ENCODE measurements around the gene ACOXL.

DNA sequence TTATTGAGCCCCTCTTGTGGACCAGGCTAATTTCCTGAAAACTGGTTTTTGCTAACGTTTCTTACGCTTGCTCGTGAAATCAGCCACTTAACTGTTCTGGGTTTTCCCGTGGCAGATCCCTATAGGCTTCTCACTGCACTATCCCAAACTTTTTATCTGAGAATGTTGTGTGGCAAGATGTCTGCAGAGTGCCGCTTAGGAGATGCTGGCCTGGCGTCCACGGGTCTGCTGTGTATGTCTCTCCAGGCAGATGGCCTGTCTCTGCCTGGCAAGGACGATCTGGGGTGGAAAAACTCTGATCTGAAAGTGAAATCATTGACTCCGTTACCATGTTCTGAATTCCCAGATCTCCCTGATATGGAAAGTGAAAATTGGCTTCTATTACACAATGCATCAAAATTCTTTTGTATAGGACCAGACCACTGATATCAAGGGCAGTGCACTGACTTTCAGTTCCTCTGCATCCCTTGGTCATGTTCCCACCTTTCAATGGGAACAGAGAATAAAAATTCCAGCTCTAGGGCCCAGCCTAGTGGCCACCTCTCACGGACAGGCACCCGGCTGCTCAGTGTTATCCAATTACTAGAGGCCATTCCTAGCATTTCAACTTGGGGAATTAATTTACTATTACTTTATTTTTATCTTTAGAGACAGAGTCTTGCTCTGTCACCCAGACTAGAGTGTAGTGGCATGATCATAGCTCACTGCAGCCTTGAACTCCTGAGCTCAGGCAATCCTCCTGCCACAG lies 154.6 kb downstream of the ACOXL start:
- TF ChIP-seq POLR2AphosphoS5 (IDR thresholded peaks at IDR 0.05; ENCODE audit: low read depth, low read length), result no peak
- TF ChIP-seq POLR2A (IDR thresholded peaks at IDR 0.05; ENCODE audit: low read depth, low read length), result no peak
